Hepatocyte (in vitro differentiated cells): ENCODE data around the gene RNASE1.

Experiments used
- EZH2 ChIP-seq: fragments of 200-600 bp; sonication (generic); IDR thresholded peaks from 2 replicates; pipeline ENCODE4 v1.6.1; 2016; ENCODE audit warnings: antibody characterized with exemption, mild to moderate bottlenecking, borderline replicate concordance
- EZH2phosphoT487 ChIP-seq: fragments of 200-600 bp; sonication (generic); IDR thresholded peaks from one replicate; pipeline ENCODE4 v1.6.1; 2018; ENCODE audit warnings: antibody characterized with exemption, mild to moderate bottlenecking, low read depth, moderate library complexity; ENCODE audit not compliant: unreplicated experiment, severe bottlenecking
- TF ChIP-seq, protein P1 (sequence below): fragments of 200-600 bp; sonication (generic); IDR thresholded peaks from 2 replicates; pipeline ENCODE4 v1.5.1; 2016; ENCODE audit warnings: antibody characterized with exemption, mild to moderate bottlenecking; ENCODE audit not compliant: poor library complexity

DNA sequence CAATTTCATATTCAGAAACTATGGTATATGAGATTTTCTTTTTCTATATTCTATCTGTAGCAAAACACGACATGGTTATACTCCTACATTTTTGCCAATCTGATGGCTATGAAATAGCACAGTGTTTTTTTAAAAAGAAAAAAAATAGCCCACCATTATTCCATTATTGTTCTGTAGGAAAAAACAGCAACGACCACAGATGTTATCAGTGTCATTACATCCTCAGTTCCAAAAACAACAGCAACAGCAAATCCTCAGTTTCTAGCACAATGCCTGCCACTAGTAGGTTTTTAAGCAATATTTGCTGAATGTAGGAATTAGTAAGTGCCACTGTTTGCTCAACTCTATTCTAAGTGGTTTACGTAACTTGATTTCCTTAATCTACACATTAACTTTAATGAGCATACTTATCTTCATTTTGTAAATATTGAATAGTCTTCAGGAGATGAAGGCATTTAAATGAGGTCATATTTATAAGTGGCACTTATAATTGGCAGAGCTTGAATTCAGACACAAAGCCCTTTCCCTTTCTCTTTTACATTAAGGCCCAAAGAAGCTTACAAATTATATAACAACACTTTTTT, 13.3 kb downstream of the RNASE1 start:
- TF ChIP-seq, protein P1, sequence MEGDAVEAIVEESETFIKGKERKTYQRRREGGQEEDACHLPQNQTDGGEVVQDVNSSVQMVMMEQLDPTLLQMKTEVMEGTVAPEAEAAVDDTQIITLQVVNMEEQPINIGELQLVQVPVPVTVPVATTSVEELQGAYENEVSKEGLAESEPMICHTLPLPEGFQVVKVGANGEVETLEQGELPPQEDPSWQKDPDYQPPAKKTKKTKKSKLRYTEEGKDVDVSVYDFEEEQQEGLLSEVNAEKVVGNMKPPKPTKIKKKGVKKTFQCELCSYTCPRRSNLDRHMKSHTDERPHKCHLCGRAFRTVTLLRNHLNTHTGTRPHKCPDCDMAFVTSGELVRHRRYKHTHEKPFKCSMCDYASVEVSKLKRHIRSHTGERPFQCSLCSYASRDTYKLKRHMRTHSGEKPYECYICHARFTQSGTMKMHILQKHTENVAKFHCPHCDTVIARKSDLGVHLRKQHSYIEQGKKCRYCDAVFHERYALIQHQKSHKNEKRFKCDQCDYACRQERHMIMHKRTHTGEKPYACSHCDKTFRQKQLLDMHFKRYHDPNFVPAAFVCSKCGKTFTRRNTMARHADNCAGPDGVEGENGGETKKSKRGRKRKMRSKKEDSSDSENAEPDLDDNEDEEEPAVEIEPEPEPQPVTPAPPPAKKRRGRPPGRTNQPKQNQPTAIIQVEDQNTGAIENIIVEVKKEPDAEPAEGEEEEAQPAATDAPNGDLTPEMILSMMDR, result no peak
- TF ChIP-seq EZH2 (no peak), EZH2phosphoT487 (no peak)
